Stomach smooth muscle (tissue), 2 donors: ENCODE data around the gene GRPEL1.

Source experiments
- H3K27ac ChIP-seq: one replicate; pipeline ENCODE4 v1.7.0; 2013; ENCODE audit warnings: mild to moderate bottlenecking, low read length, inconsistent platforms
- H3K27me3 ChIP-seq, 2 donors: one replicate each; pipeline ENCODE4 v1.7.0; 2013; ENCODE audit warnings: low read length in 2 of 2; ENCODE audit not compliant: insufficient read depth in 2 of 2, control insufficient read depth in 1 of 2
- H3K36me3 ChIP-seq, 2 donors: one replicate each; pipeline ENCODE4 v1.7.0; 2013; ENCODE audit warnings: low read length in 2 of 2; ENCODE audit not compliant: control insufficient read depth in 2 of 2, insufficient read depth in 2 of 2
- H3K4me1 ChIP-seq: one replicate; pipeline ENCODE4 v1.7.0; 2013; ENCODE audit warnings: low read length; ENCODE audit not compliant: control insufficient read depth, insufficient read depth
- H3K4me3 ChIP-seq, 2 donors: one replicate each; pipeline ENCODE4 v1.7.0; 2013; ENCODE audit warnings: low read length in 2 of 2
- H3K9ac ChIP-seq, 2 donors: one replicate each; pipeline ENCODE4 v1.7.0; 2013; ENCODE audit warnings: low read length in 2 of 2, mild to moderate bottlenecking in 1 of 2
- H3K9me3 ChIP-seq, 2 donors: one replicate each; pipeline ENCODE4 v1.7.0; 2013; ENCODE audit warnings: low read length in 2 of 2; ENCODE audit not compliant: control insufficient read depth in 2 of 2
- donor health status: healthy.
- donor health status: Pancreatic carcinoma.

Gene GRPEL1

DNA sequence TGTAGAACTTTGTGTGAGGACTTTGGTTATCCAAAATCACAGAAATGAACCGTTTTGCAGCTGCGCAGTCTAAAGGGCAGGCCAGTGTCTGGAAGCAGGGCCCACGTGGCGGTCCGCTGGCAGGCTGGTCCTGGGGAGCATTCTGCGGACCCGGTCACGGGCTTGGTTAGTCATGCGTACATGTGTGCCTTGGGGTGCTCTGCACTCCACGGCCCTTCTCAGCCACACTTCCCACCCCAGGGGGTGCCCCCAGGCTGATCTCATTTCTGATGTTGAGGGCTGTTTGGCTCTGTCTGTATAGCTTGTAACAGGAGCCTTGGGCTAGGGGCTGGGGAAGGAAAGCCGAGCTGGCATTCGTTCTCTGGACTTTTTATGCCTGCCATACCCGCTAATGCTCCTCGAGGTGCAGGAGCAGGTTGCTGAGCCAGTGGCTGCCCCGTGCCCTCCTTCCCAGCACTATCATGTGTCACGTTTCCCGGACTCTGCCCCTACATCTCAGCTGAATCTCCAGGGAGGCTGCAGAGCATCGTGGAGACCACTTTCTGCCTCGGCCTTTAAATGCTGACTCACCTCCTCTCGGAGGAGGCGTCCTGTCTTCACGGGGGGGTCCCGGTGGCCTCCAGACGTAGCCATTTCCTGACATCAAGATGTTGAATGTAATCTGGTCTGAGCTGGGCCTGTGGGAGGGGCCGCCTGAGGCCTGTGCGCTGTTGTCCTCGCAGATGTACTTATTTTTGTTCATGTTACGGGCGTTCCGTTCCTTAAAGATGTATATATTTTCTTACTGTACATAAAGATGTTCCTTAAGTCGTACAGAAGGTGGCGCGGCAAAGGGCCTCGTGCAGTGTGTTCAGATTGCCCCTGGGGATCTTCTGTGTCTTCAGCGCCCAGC is 36.1 kb downstream of the GRPEL1 start:
- Histone ChIP-seq H3K4me1 (no peaks in the 10 kb centered on the region), H3K27me3 (no peaks in the 10 kb centered on the region), H3K4me3 (no peak overlapping the region), H3K36me3 (peaks cover 29 to 33% of the 10 kb centered on the region in 2 donors), H3K9ac (no peak overlapping the region), H3K27ac (no peak overlapping the region), H3K9me3 (no peaks in the 10 kb centered on the region)

DNA sequence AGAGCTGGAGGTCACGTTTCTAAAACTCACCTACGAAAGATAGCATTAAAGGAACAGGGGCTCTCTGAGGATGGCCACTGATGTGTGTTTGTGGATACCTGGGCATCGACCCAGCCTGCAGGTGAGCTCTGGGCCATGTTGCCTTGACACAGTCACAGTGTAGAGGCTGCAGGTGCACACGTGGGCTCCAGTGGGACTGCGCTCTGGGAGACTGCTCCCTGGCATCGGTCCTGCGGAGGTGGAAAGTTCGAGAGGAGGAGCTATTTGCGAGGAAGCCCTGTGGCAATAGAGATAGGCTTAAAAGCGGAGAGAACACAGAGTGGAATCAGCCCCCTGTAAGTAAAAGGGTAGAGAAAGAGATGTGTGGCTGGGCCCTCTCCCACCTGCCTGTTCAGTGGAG is 37.0 kb downstream of the GRPEL1 start:
- no peaks in the 10 kb centered on the region for H3K4me1 ChIP-seq
- H3K4me3 ChIP-seq: no peak overlapping the region
- peaks cover 29 to 33% of the 10 kb centered on the region in 2 donors for H3K36me3 ChIP-seq
- H3K9me3 ChIP-seq: no peaks in the 10 kb centered on the region
- no peak overlapping the region for H3K9ac ChIP-seq
- no peak overlapping the region for H3K27ac ChIP-seq
- H3K27me3 ChIP-seq: no peaks in the 10 kb centered on the region

DNA sequence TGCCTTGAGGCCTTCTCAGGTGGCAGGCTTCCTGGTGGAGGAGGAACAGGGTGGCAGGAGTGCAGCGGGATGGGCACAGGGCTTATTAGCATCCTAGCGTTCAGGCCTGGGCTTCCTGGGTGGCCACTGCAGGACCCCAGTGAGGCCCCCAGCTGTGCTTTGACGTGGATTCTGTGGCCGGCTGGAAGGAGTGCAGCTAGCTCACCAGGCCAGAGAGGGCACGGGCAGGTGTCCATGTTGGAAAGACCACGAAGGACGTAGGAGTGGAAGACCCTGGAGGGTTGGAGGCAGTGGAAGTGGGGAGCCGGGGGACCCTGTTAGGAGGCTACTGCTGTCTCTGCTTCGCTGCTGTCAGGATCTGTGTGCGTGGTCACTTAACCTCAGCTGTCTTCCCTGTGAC is 37.9 kb downstream of the GRPEL1 start:
- Histone ChIP-seq H3K4me3 (no peak overlapping the region), H3K27me3 (no peaks in the 10 kb centered on the region), H3K4me1 (no peaks in the 10 kb centered on the region), H3K9me3 (no peaks in the 10 kb centered on the region), H3K9ac (no peak overlapping the region), H3K27ac (no peak overlapping the region), H3K36me3 (peaks cover 29 to 37% of the 10 kb centered on the region in 2 donors)

DNA sequence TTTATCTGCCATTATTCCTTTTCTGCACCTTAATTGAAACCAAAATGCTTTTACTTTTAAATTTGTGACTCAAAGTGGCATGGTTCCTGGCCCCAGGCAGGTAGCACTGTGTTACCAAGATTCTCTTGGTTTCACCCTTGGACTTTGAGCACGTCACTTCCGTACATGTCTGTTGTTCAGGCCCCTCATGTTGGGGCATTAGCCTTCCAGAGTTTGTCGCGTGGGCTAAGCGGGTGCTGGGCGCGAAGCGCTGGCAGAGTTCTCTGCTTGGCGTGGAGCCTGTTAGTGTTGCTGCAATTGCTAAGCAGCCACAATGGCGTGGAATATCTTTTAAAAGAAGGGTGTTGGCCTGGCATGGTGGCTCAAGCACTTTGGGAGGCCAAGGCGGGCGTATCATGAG is 38.7 kb downstream of the GRPEL1 start:
- H3K4me3 ChIP-seq: no peak overlapping the region
- no peaks in the 10 kb centered on the region for H3K9me3 ChIP-seq
- H3K27me3 ChIP-seq: no peaks in the 10 kb centered on the region
- no peaks in the 10 kb centered on the region for H3K4me1 ChIP-seq
- H3K27ac ChIP-seq: no peak overlapping the region
- H3K9ac ChIP-seq: no peak overlapping the region
- peaks cover 29 to 43% of the 10 kb centered on the region in 2 donors for H3K36me3 ChIP-seq

DNA sequence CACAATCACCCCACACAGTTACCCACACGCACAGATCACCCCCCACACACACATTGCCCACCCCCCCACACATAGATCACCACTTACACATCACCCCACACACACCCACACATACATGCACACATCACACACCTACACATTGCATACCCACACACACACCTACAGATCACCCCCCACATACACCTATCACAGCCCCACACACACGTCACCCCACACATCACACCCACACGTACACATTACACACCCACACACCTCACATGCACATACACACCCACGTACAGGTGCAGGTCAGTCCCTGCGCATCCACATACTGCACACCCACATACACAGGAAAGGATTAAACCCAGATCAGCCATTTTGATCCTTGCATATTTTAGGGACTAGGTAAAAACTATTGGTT is 40.0 kb downstream of the GRPEL1 start:
- H3K36me3 ChIP-seq: peaks cover 32 to 53% of the 10 kb centered on the region in 2 donors
- no peaks in the 10 kb centered on the region for H3K4me1 ChIP-seq
- no peaks in the 10 kb centered on the region for H3K27me3 ChIP-seq
- H3K4me3 ChIP-seq: no peak overlapping the region
- no peaks in the 10 kb centered on the region for H3K9me3 ChIP-seq
- no peak overlapping the region for H3K27ac ChIP-seq
- H3K9ac ChIP-seq: no peak overlapping the region

DNA sequence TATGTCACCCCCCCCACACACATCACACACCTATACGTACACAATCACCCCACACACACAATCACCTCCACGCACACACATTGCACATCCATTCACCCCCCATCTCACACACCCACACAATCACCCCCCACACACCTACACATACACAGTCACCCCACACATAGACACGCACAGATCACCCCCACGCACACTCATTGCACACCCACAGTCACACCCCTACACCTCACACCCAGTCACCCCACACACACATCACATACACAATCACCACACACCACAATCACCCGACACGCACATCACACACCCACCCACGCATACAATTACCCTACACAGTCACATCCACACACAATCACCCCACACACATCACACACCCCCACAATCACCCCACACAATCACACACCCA is 40.6 kb downstream of the GRPEL1 start:
- peaks cover 31 to 52% of the 10 kb centered on the region in 2 donors for H3K36me3 ChIP-seq
- H3K4me3 ChIP-seq: no peak overlapping the region
- H3K4me1 ChIP-seq: no peaks in the 10 kb centered on the region
- H3K9me3 ChIP-seq: no peaks in the 10 kb centered on the region
- H3K27me3 ChIP-seq: no peaks in the 10 kb centered on the region
- no peak overlapping the region for H3K9ac ChIP-seq
- H3K27ac ChIP-seq: no peak overlapping the region

DNA sequence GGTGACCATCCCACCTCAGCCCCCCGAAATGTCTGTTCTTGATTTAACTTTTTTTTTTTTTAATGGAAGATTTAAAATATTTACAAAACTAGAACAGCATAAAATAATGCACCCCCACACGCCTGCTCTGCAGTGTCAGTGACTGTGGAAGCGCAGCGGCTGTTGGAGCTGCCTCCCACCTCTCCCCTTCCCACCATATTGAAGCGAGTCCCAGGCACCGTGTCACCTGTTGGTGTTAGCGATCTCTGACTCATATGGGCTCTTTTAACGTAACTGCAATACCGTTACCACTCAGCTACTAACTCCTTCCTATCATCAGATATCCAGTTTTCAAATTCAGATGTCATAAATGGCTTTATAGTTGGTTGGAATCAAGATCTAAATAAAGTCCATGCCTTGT is 41.8 kb downstream of the GRPEL1 start:
- Histone ChIP-seq H3K27ac (no peak overlapping the region), H3K9me3 (no peaks in the 10 kb centered on the region), H3K27me3 (no peaks in the 10 kb centered on the region), H3K4me1 (no peaks in the 10 kb centered on the region), H3K36me3 (peaks cover 31 to 46% of the 10 kb centered on the region in 2 donors), H3K9ac (no peak overlapping the region), H3K4me3 (no peak overlapping the region)

DNA sequence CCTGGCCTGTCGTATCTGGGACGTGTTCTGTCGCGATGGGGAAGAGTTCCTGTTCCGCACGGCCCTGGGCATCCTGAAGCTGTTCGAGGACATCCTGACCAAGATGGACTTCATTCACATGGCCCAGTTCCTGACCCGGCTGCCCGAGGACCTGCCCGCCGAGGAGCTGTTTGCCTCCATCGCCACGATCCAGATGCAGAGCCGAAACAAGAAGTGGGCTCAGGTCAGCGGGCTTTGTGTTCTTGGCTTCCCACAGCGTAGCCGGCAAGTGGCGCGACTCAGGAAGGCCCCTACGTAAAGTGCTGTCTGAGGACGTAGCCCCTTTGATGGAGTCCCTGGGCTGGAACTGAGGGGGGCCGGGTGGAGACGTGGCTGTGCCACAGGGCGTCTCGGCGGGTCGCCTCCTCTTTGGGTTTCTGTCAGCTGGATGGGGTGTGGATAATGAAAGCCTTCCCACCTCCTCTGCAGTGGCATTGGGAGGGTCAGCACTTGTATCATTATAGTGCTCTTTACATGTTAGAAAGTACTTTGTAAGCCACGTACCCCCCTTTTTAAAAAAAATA is 42.7 kb downstream of the GRPEL1 start:
- Histone ChIP-seq H3K4me1 (no peaks in the 10 kb centered on the region), H3K9me3 (no peaks in the 10 kb centered on the region), H3K27me3 (no peaks in the 10 kb centered on the region), H3K27ac (no peak overlapping the region), H3K9ac (no peak overlapping the region), H3K36me3 (peaks cover 24 to 39% of the 10 kb centered on the region in 2 donors), H3K4me3 (no peak overlapping the region)

DNA sequence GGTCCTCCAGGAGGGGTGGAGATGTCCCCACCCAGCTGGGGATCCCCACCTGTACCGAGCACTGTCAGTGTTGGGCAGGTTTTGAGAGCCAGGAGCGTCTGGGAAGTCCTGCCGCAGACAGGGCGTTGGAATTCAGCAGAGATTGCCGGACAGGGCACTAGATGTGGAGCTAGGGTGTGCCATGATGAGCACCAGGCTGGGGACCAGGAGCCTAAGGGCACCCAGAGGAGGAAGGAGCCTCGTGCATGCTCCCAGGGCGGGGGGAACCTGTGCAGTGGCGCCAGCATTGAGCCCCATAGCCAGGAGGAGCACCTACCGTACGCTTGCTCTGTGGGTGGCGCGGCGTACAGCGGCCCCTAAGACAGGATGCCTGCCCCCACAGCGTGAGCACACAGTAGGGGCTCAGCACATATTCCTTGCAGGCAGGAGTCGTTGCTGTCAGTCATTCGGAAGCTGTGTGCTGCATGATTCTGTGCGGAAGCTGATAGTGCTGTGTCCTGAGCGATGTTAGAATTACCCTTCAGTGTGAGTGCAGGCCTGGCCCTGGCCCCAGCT is 43.5 kb downstream of the GRPEL1 start:
- H3K9me3 ChIP-seq: no peaks in the 10 kb centered on the region
- no peak overlapping the region for H3K4me3 ChIP-seq
- H3K27me3 ChIP-seq: no peaks in the 10 kb centered on the region
- H3K36me3 ChIP-seq: peaks cover 21 to 37% of the 10 kb centered on the region in 2 donors
- H3K27ac ChIP-seq: no peak overlapping the region
- H3K4me1 ChIP-seq: no peaks in the 10 kb centered on the region
- no peak overlapping the region for H3K9ac ChIP-seq

DNA sequence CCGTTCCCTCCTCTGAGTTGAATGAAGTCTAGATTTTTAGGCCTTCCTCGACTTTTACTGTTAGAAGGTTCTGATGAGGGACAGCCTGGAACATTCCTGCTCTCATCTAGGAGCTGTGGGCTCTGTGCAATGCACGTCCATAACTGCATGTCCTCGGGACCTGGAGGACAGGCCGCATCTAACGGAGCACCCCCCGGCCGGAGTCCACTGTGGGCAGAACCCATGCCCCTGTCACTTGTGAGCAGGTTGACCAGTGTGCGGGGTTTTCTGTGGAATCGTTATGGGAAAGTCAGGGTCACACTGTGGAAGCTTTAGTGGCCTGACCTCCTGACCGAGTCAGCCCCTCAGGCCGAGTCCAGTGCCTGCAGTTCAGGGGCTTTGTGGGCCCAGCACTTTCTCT is 44.0 kb downstream of the GRPEL1 start:
- H3K4me3 ChIP-seq: no peak overlapping the region
- no peak overlapping the region for H3K27ac ChIP-seq
- peaks cover 21 to 36% of the 10 kb centered on the region in 2 donors for H3K36me3 ChIP-seq
- H3K9ac ChIP-seq: no peak overlapping the region
- H3K27me3 ChIP-seq: no peaks in the 10 kb centered on the region
- H3K9me3 ChIP-seq: no peaks in the 10 kb centered on the region
- no peaks in the 10 kb centered on the region for H3K4me1 ChIP-seq

DNA sequence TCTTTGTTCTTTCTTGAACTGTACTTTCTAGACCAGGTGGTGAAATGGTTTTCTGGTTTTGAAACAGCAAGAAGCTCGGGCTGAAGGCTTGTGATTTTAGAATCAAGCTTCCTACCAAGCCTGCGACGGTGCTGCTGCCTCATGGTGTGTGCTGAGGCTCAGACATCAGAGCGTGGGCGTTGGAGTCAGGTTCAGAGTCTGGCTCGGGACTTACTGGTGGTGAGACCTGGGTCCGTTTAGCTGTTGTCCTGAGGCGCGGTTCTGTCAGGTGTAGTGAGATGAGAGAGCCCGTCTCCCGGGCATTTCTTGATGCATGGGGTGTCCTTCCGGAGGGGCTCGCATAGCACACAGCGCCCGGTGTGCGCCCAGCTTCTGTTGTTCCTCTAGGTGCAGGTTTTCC is 44.4 kb downstream of the GRPEL1 start:
- peaks cover 21 to 39% of the 10 kb centered on the region in 2 donors for H3K36me3 ChIP-seq
- no peaks in the 10 kb centered on the region for H3K9me3 ChIP-seq
- no peak overlapping the region for H3K4me3 ChIP-seq
- no peaks in the 10 kb centered on the region for H3K4me1 ChIP-seq
- no peaks in the 10 kb centered on the region for H3K27me3 ChIP-seq
- H3K9ac ChIP-seq: no peak overlapping the region
- H3K27ac ChIP-seq: no peak overlapping the region
